GM12864 (cell line): ENCODE data around the gene KDM6B.
A peak's percentile ranks its signal among the peaks of the same experiment; 100 is the strongest.

Source experiments
- DNase-seq: peaks from one replicate; pipeline ENCODE4 v3.0.0-alpha.2; 2011; ENCODE audit warnings: low read depth
- H3K4me3 ChIP-seq: 2 replicates; pipeline ENCODE4 v1.5.1; 2011; ENCODE audit warnings: mild to moderate bottlenecking, low read depth, low read length, control low read depth
- CTCF ChIP-seq: IDR thresholded peaks from 2 replicates; pipeline ENCODE4 v1.5.1; 2011; ENCODE audit warnings: low read depth, mild to moderate bottlenecking, moderate library complexity, low read length, control low read depth, inconsistent platforms; ENCODE audit errors: missing control alignments

Gene KDM6B

GRCh38 chr17:7849130-7849750, 15.2 kb downstream of the KDM6B start:
- no peak overlapping the region for H3K4me3 ChIP-seq
- TF ChIP-seq CTCF = no peak
- no peak for DNase-seq

GRCh38 chr17:7849751-7850504, 15.9 kb downstream of the KDM6B start:
- DNase-seq = no peak
- no peak for TF ChIP-seq CTCF
- H3K4me3 ChIP-seq = no peak overlapping the region

- peak overlapping the region; percentile 53 for H3K4me3 ChIP-seq
- no peak for TF ChIP-seq CTCF
- DNase-seq = no peak
Measured at GRCh38 chr17:7850701-7851437, 16.9 kb downstream of the KDM6B start.

GRCh38 chr17:7851438-7852261, 17.6 kb downstream of the KDM6B start:
- peak; percentile 75 for DNase-seq
- peak overlapping the region; percentile 53 for H3K4me3 ChIP-seq

GRCh38 chr17:7852262-7852670, 18.2 kb downstream of the KDM6B start:
- DNase-seq = no peak
- H3K4me3 ChIP-seq = no peak overlapping the region
- no peak for TF ChIP-seq CTCF

More at GRCh38 chr17:7851438-7852261, 17.6 kb downstream of the KDM6B start:
- peak; percentile 99 for TF ChIP-seq CTCF

GRCh38 chr17:7852919-7853690, 19.1 kb downstream of the KDM6B start:
- no peak for DNase-seq
- H3K4me3 ChIP-seq = no peak overlapping the region
- no peak for TF ChIP-seq CTCF
